ENCODE data around the gene EID3. TPM values are rescaled to one million over a fixed set of nuclear protein-coding genes. Genes with fewer than 3 reads are reported as not detected.

Gene EID3
- total and polyA plus RNA-seq, 9 of the 15 experiments (the other 6 are each of a cell fraction or from before 2014, with no cell fraction given), result 0.07 to 3.5 (median 0.42) TPM

DNA sequence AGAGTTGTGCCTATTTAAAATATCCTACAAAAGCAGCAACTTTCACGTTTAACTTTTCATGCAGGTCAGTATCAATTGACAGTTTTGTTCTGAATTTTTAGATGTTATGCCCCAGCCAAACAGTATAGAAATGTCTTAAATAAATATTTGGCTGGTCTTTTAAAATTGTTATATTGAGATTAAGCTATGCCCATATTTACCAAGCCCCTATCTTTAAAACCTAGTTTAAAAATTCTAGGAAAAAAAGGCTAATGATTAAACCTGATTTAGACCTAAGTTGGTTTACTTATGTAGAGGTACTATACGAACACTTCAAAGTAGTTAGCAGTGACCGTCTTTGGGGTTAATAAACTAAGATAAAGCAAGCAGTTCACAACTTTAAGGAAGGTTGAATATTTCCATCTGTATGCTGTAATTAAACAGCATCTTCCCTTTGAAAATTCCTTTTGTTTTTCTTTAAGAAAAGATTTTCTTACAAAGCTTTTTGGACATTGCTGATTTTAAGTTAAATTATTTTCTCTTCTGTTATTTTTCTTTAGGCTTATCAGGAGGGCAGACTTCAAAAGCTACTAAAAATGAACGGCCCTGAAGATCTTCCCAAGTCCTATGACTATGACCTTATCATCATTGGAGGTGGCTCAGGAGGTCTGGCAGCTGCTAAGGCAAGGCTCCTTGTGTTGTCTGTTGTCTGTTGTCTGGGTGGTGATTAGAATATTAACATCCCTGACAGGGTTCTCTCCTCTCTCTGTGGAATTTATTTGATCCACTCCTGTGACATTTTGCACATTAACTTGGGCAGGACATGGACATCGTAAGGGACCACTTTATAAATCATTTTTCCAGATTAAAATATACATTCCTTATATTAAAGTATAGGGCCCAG lies 7.5 kb downstream of the EID3 start (continued):
- TF ChIP-seq, protein P1, sequence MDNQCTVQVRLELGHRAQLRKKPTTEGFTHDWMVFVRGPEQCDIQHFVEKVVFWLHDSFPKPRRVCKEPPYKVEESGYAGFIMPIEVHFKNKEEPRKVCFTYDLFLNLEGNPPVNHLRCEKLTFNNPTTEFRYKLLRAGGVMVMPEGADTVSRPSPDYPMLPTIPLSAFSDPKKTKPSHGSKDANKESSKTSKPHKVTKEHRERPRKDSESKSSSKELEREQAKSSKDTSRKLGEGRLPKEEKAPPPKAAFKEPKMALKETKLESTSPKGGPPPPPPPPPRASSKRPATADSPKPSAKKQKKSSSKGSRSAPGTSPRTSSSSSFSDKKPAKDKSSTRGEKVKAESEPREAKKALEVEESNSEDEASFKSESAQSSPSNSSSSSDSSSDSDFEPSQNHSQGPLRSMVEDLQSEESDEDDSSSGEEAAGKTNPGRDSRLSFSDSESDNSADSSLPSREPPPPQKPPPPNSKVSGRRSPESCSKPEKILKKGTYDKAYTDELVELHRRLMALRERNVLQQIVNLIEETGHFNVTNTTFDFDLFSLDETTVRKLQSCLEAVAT (IDR thresholded peaks at IDR 0.05), result no peak
- TF ChIP-seq, protein P2, sequence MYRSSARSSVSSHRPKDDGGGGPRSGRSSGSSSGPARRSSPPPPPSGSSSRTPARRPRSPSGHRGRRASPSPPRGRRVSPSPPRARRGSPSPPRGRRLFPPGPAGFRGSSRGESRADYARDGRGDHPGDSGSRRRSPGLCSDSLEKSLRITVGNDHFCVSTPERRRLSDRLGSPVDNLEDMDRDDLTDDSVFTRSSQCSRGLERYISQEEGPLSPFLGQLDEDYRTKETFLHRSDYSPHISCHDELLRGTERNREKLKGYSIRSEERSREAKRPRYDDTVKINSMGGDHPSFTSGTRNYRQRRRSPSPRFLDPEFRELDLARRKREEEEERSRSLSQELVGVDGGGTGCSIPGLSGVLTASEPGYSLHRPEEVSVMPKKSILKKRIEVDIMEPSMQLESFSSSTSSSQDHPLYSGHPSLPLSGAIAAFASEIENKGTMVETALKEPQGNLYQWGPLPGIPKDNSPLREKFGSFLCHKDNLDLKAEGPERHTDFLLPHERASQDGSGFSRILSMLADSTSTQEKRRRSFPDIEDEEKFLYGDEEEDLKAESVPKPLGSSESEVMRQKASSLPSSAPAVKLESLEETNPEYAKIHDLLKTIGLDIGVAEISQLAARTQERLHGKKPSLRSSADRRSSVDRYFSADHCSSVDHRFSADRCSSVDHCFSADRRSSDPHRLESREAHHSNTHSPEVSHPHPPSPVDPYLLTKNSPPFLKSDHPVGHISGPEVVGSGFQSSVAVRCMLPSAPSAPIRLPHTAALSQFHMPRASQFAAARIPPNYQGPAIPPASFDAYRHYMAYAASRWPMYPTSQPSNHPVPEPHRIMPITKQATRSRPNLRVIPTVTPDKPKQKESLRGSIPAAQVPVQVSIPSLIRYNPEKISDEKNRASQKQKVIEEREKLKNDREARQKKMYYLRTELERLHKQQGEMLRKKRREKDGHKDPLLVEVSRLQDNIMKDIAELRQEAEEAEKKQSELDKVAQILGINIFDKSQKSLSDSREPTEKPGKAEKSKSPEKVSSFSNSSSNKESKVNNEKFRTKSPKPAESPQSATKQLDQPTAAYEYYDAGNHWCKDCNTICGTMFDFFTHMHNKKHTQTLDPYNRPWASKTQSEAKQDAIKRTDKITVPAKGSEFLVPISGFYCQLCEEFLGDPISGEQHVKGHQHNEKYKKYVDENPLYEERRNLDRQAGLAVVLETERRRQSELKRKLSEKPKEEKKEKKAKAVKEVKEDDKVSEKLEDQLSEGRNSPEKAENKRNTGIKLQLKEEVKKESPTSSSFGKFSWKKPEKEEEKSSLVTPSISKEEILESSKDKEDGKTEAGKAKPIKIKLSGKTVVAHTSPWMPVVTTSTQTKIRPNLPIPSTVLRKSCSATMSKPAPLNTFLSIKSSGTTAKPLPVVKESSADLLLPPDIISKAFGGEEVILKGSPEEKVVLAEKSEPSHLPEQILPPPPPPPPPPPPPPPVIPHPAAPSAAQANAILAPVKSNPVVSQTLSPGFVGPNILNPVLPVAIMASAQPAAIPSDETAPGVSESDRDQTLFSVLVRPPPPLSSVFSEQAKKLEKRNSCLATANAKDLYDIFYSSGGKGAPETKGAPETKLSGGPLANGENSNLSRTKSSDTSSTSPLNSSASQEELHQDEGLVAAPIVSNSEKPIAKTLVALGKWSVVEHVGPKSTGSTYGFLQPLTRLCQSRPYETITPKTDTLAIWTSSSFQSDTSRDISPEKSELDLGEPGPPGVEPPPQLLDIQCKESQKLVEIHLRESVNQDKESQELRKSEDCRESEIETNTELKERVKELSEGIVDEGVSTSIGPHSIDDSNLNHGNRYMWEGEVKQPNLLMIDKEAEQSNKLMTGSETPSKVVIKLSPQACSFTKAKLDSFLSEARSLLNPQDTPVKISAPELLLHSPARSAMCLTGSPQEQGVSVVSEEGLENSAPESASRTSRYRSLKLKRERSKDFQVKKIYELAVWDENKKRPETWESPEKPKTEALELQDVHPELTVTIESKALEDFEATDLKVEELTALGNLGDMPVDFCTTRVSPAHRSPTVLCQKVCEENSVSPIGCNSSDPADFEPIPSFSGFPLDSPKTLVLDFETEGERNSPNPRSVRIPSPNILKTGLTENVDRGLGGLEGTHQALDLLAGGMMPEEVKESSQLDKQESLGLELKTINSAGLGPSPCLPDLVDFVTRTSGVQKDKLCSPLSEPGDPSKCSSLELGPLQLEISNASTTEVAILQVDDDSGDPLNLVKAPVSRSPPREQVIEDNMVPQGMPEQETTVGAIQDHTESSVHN (IDR thresholded peaks at IDR 0.05; ENCODE audit: borderline replicate concordance in 1 of 2, low read depth in 1 of 2), result no peak
